Muscle of leg (tissue), 11 donors: ENCODE data around the gene LTB4R2. TPM values are rescaled to one million over a fixed set of nuclear protein-coding genes. Genes with fewer than 3 reads are reported as not detected.

Source experiments
- DNase-seq: peaks from one replicate; pipeline ENCODE4 v3.0.0; 2013
- H3K27ac ChIP-seq: one replicate; pipeline ENCODE4 v1.5.1; 2013; ENCODE audit warnings: mild to moderate bottlenecking, low read length, control low read depth
- H3K27me3 ChIP-seq: one replicate; pipeline ENCODE4 v1.6.1; 2013; ENCODE audit warnings: low read length; ENCODE audit not compliant: control insufficient read depth, insufficient read depth
- H3K36me3 ChIP-seq: one replicate; pipeline ENCODE4 v1.6.1; 2013; ENCODE audit warnings: low read length; ENCODE audit not compliant: control insufficient read depth, insufficient read depth
- H3K4me1 ChIP-seq: one replicate; pipeline ENCODE4 v1.6.1; 2013; ENCODE audit warnings: low read length; ENCODE audit not compliant: control insufficient read depth, insufficient read depth
- H3K4me3 ChIP-seq: one replicate; pipeline ENCODE4 v1.5.1; 2013; ENCODE audit warnings: low read length, control low read depth
- H3K9me3 ChIP-seq: replicated peaks from 2 replicates; pipeline ENCODE4 v1.6.1; 2013; ENCODE audit warnings: low read depth, low read length; ENCODE audit not compliant: control insufficient read depth
- WGBS: methylation state at CpG from one replicate; pipeline ENCODE4 v1.1.5; 2013; ENCODE audit warnings: missing lambda C conversion rate; ENCODE audit not compliant: insufficient coverage; 5-methylcytosine and 5-hydroxymethylcytosine counted together
- polyA plus RNA-seq, 8 donors: library from polyadenylated mRNA; unstranded; fragments of 120-200 nt; gene quantifications; one replicate each; pipeline versions ENCODE4 v1.2.1 to v1.2.3, GENCODE V29; 2013; ENCODE audit warnings: inconsistent platforms in 1 of 8, low replicate concordance in 1 of 8; ENCODE audit not compliant: insufficient read length in 8 of 8, insufficient read depth in 1 of 8
- total RNA-seq: library from RNA; stranded (reverse); fragments of 120-200 nt; gene quantifications from one replicate; pipeline ENCODE4 v1.2.4, GENCODE V29; 2013

Gene LTB4R2
- total and polyA plus RNA-seq, 9 donors, result 1.1 to 4.4 (median 2.7) TPM

DNA sequence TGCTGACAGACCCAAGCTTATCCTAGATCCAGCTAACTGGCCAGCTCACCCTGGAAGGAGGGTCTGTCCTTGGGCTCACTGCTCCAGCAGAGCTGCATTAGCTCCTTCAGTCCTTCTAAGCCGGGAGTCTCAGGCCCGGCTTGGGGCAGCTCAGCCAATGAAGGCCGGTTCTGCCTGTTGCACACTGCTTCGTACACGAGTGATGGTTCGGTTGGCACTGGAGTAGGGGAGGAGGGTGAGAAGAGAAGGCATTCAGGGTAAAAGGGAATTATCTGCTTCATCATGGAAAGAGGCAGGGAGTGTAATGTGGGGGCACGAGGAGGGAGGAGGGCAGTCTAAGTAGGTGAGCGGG, 27.9 kb downstream of the LTB4R2 start:
- Histone ChIP-seq H3K36me3 (no peaks in the 10 kb centered on the region), H3K27me3 (peaks cover 87% of the 10 kb centered on the region), H3K27ac (no peak overlapping the region), H3K9me3 (no peaks in the 10 kb centered on the region), H3K4me3 (no peak overlapping the region), H3K4me1 (peaks cover 30% of the 10 kb centered on the region)
- DNase-seq, result no peak
- WGBS, result 81% methylated on average over 6 of the region's 8 CpGs

GRCh38 chr14:24338843-24339242, 28.9 kb downstream of the LTB4R2 start:
- Histone ChIP-seq H3K27ac (no peak overlapping the region), H3K27me3 (peaks cover 76% of the 10 kb centered on the region), H3K4me1 (peaks cover 27% of the 10 kb centered on the region), H3K9me3 (no peaks in the 10 kb centered on the region), H3K4me3 (peak overlapping the region; percentile 41), H3K36me3 (no peaks in the 10 kb centered on the region)
- WGBS, result 63% methylated on average over 12 of the region's 14 CpGs
- DNase-seq, result no peak

DNA sequence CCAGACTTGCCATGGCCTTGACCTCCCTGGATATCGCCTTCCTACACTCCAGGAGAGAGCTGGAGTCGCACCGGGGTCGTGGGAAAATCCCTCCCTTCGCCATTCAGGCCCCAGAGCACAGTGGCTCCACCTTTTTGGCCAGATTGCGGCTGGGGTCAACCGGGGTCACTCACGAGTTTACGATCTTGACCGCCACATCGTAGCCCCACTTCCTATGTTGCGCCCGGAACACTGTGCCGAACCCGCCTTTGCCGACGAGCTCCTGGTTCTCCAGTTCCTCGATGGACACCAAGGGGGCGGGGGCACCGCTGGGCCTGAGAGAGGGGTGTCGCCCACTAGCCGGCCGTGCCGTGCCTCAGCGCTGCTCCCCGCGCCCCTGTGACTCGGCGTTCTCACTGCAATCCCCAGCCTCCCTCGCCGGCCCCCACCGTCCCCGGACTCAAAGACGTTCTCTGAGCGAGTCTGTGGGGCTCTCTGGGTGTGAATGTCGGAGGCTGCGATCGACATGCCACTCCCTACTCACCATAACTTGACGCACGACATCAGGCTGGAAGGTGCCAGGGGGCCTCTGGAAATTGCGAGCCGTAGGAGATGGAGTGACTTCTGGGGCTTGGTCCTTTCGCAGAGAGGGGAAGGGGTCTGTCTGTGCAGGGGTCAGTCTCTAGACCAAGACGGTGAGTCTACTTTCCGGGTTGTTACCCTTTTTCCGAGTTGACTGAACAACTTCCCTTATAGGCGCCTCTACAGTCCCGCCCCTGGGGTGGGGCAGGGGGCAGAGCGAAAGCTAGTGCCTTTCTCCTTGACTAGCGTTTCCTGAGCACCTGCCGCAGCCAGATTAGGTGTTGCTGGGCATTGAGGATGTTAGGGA, 29.6 kb downstream of the LTB4R2 start, which contains the start of gene RIPK3:
Gene RIPK3 (minus strand): TSS at position 708 of the 868 bp plus-strand sequence. CDS start 165 bp downstream, at position 543.
- Histone ChIP-seq H3K27ac (no peak within 1 kb of the TSS), H3K4me3 (peak within 1 kb of the TSS; percentile 41), H3K36me3 (no peaks in the 10 kb centered on the region), H3K9me3 (no peaks in the 10 kb centered on the region), H3K27me3 (peaks cover 72% of the 10 kb centered on the region), H3K4me1 (peaks cover 21% of the 10 kb centered on the region)
- 10% methylated on average over 27 of the region's 51 CpGs for WGBS
- DNase-seq, result peak; percentile 32

DNA sequence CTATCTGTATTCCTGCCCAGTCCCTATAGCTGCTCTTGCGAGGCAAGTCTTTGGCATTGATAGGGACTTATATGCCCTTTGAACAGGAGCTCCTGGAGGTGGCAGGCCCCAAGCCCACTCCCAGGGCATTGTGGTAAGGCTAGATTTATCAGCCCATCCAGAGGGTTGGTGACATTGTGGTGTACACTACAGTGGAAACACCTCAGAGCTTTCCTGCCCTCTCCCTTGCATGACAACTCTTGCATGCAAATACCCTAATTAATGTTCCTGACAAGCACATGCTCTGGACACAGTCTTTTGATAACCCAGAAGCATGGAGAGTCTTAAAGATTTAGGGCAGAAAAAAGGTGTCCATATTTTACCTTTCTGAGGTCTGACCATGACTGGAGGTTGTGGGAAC, 30.7 kb downstream of the LTB4R2 start:
- Histone ChIP-seq H3K27me3 (peaks cover 72% of the 10 kb centered on the region), H3K9me3 (no peaks in the 10 kb centered on the region), H3K4me1 (peaks cover 13% of the 10 kb centered on the region), H3K27ac (no peak overlapping the region), H3K36me3 (no peaks in the 10 kb centered on the region), H3K4me3 (no peak overlapping the region)
- WGBS, result no CpG with 5 or more reads among the region's 1 CpG
- DNase-seq, result no peak

GRCh38 chr14:24342889-24343288, 32.9 kb downstream of the LTB4R2 start:
- Histone ChIP-seq H3K27me3 (peaks cover 53% of the 10 kb centered on the region), H3K4me3 (no peak overlapping the region), H3K36me3 (no peaks in the 10 kb centered on the region), H3K9me3 (no peaks in the 10 kb centered on the region), H3K4me1 (peaks cover 13% of the 10 kb centered on the region), H3K27ac (no peak overlapping the region)
- no CpG with 5 or more reads among the region's 4 CpGs for WGBS
- no peak for DNase-seq

GRCh38 chr14:24343795-24344660, 34.1 kb downstream of the LTB4R2 start:
- no peak for DNase-seq
- WGBS, result 60% methylated on average over 2 of the region's 7 CpGs
- Histone ChIP-seq H3K9me3 (no peaks in the 10 kb centered on the region), H3K4me1 (peaks cover 9% of the 10 kb centered on the region), H3K27me3 (peaks cover 41% of the 10 kb centered on the region), H3K27ac (no peak overlapping the region), H3K36me3 (no peaks in the 10 kb centered on the region), H3K4me3 (no peak overlapping the region)

GRCh38 chr14:24347134-24347533, 37.2 kb downstream of the LTB4R2 start:
- 11% methylated on average over 1 of the region's 1 CpG for WGBS
- H3K27ac ChIP-seq, result no peak overlapping the region
- DNase-seq, result no peak
- H3K4me3 ChIP-seq, result no peak overlapping the region
- no peaks in the 10 kb centered on the region for H3K4me1 ChIP-seq
- H3K27me3 ChIP-seq, result peaks cover 22% of the 10 kb centered on the region
- no peaks in the 10 kb centered on the region for H3K9me3 ChIP-seq
- no peaks in the 10 kb centered on the region for H3K36me3 ChIP-seq

DNA sequence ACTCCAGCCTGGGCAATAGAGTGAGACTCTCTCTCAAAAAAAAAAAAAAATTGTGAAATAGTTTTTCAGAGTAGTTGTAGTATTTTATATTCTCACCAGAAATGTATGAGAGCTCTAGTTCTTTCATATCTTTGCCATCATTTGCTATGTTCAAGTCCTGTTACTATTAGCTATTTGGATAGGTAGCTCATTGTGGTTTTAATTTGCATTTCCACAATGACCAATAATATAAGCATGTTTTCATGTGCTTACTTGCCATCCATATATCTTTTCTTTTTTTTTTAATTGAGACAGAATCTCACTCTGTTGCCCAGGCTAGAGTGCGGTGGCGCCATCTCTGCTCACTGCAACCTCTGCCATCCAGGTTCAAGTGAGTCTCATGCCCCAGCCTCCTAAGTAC, 38.2 kb downstream of the LTB4R2 start:
- Histone ChIP-seq H3K9me3 (no peaks in the 10 kb centered on the region), H3K4me3 (no peak overlapping the region), H3K27ac (no peak overlapping the region), H3K36me3 (no peaks in the 10 kb centered on the region), H3K27me3 (peaks cover 26% of the 10 kb centered on the region), H3K4me1 (no peaks in the 10 kb centered on the region)
- no CpG with 5 or more reads among the region's 2 CpGs for WGBS
- DNase-seq, result no peak

- 55% methylated on average over 3 of the region's 5 CpGs for WGBS
- Histone ChIP-seq H3K4me3 (no peak overlapping the region), H3K4me1 (no peaks in the 10 kb centered on the region), H3K27ac (no peak overlapping the region), H3K27me3 (peaks cover 22% of the 10 kb centered on the region), H3K9me3 (no peaks in the 10 kb centered on the region), H3K36me3 (no peaks in the 10 kb centered on the region)
- no peak for DNase-seq
Measured at GRCh38 chr14:24349742-24350141, 39.8 kb downstream of the LTB4R2 start.

GRCh38 chr14:24351517-24351916, 41.6 kb downstream of the LTB4R2 start:
- Histone ChIP-seq H3K27me3 (peaks cover 12% of the 10 kb centered on the region), H3K4me3 (no peak overlapping the region), H3K27ac (no peak overlapping the region), H3K9me3 (no peaks in the 10 kb centered on the region), H3K36me3 (no peaks in the 10 kb centered on the region), H3K4me1 (no peaks in the 10 kb centered on the region)
- peak; percentile 55 for DNase-seq
- WGBS, result 18% methylated on average over 2 of the region's 4 CpGs
